Activated CD8-positive, alpha-beta memory T cell treated with anti-CD3 and anti-CD28 coated beads, Interleukin-2, amount 50 U/mL, for 1 hour (primary cell): ENCODE results near the gene POF1B.
A peak's percentile ranks its signal among the peaks of the same experiment; 100 is the strongest.

ENCODE experiments used
- DNase-seq: peaks from one replicate; pipeline ENCODE4 v3.0.0-alpha.2; 2020; ENCODE audit errors: extremely low read depth

Gene POF1B

GRCh38 chrX:85243761-85244449 lies 135.6 kb downstream of the POF1B start, which contains the start of the genes SATL1 and ZNF711:
Gene SATL1, minus strand, starts transcription at chrX:85243779. Its CDS starts 134,811 bp downstream, at chrX:85108968.
Gene ZNF711, plus strand, starts transcription at chrX:85243991. Its CDS starts 3,582 bp downstream, at chrX:85247573.
- DNase-seq: peak; percentile 3

GRCh38 chrX:85243155-85243554 lies 136.3 kb downstream of the POF1B start:
- DNase-seq: no peak
